Measurements from ENCODE around the gene IDS.
"Not testable (repeated sequence)": the region's sequence is repeated elsewhere in the genome, so short reads cannot be mapped to it uniquely, and the experiment has no call there.

The IDS gene

DNA sequence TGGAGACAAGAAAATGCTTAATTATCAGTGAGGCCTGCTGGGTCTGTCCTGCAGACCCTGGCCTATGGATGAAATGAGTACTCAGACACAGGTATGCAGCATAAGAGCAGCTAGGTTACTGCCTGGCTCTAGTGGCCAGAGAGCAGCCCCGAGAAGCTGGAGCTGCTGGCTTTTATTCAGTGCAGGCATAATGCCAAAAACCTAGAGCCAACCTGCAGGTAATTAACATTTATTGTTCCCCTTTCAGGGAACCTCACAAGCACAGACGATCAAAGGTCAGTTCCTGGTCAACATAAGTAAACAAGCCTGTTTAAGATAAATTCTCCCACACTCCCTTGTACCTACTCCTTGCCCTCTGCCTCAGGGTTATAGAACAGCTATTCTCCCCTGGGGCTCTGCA, 13.3 kb downstream of the IDS start:
- H3K27me3 ChIP-seq (ENCODE audit: control insufficient read depth, low read length) = no peaks in the 10 kb centered on the region
- TF ChIP-seq EZH2phosphoT487 (IDR thresholded peaks at IDR 0.05; ENCODE audit: borderline replicate concordance, low read length) = no peak
- TF ChIP-seq, protein P1, sequence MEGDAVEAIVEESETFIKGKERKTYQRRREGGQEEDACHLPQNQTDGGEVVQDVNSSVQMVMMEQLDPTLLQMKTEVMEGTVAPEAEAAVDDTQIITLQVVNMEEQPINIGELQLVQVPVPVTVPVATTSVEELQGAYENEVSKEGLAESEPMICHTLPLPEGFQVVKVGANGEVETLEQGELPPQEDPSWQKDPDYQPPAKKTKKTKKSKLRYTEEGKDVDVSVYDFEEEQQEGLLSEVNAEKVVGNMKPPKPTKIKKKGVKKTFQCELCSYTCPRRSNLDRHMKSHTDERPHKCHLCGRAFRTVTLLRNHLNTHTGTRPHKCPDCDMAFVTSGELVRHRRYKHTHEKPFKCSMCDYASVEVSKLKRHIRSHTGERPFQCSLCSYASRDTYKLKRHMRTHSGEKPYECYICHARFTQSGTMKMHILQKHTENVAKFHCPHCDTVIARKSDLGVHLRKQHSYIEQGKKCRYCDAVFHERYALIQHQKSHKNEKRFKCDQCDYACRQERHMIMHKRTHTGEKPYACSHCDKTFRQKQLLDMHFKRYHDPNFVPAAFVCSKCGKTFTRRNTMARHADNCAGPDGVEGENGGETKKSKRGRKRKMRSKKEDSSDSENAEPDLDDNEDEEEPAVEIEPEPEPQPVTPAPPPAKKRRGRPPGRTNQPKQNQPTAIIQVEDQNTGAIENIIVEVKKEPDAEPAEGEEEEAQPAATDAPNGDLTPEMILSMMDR (IDR thresholded peaks at IDR 0.05; ENCODE audit: low read depth, low read length, poor library complexity, severe bottlenecking) = no peak

DNA sequence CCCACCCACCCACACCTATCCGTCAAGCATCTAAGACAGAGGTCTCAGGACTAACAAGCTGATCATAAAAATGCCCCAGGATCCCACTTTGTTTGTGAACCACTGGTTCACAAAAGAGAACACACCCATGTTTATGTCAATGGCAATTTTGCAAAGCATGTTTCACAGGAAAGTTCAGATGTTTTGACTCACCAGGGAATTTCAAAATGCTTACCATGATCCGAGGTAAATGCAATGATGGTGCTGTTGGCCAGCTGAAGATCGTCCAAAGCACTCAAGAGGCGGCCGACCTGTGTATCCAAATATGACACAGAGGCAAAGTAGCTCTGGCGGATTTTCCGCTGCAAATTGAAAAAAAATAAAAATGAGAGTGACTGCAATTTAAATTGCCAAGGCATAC, 15.0 kb downstream of the IDS start:
- Histone ChIP-seq H3K4me1 (ENCODE audit: control insufficient read depth, low read length) (no peaks in the 10 kb centered on the region), H4K20me1 (ENCODE audit: control insufficient read depth, insufficient read depth, low read depth, low read length) (no peaks in the 10 kb centered on the region), H3K9me2 (replicated peaks; ENCODE audit: control insufficient read depth, low read length) (no peaks in the 10 kb centered on the region), H3K36me3 (ENCODE audit: control insufficient read depth, low read length) (peaks cover 24% of the 10 kb centered on the region), H3K4me3 (ENCODE audit: low read length) (no peak overlapping the region), H3F3A (ENCODE audit: control insufficient read depth, insufficient read depth) (no peaks in the 10 kb centered on the region), H3K4me2 (ENCODE audit: low read length) (no peak overlapping the region), H3K27ac (ENCODE audit: low read depth, low read length) (no peak overlapping the region), H3K79me2 (ENCODE audit: control insufficient read depth, low read length) (no peaks in the 10 kb centered on the region), H3K9me3 (ENCODE audit: control insufficient read depth, insufficient read depth, low read length) (no peaks in the 10 kb centered on the region), H3K27me3 (ENCODE audit: control insufficient read depth, low read length) (no peaks in the 10 kb centered on the region)
- TF ChIP-seq, protein P1 (IDR thresholded peaks at IDR 0.05; ENCODE audit: low read depth, low read length, poor library complexity, severe bottlenecking) = no peak
- no peak for TF ChIP-seq EZH2phosphoT487 (IDR thresholded peaks at IDR 0.05; ENCODE audit: borderline replicate concordance, low read length)

More for the DNA sequence above, 13.3 kb downstream of the IDS start:
- Histone ChIP-seq H3K27ac (ENCODE audit: low read depth, low read length) (no peak overlapping the region), H3K4me3 (ENCODE audit: low read length) (no peak overlapping the region), H3K36me3 (ENCODE audit: control insufficient read depth, low read length) (peaks cover 29% of the 10 kb centered on the region), H3K4me1 (ENCODE audit: control insufficient read depth, low read length) (no peaks in the 10 kb centered on the region), H3K9me3 (ENCODE audit: control insufficient read depth, insufficient read depth, low read length) (no peaks in the 10 kb centered on the region), H3K79me2 (ENCODE audit: control insufficient read depth, low read length) (no peaks in the 10 kb centered on the region), H3F3A (ENCODE audit: control insufficient read depth, insufficient read depth) (no peaks in the 10 kb centered on the region), H3K4me2 (ENCODE audit: low read length) (no peak overlapping the region), H3K9me2 (replicated peaks; ENCODE audit: control insufficient read depth, low read length) (no peaks in the 10 kb centered on the region), H4K20me1 (ENCODE audit: control insufficient read depth, insufficient read depth, low read depth, low read length) (no peaks in the 10 kb centered on the region)

DNA sequence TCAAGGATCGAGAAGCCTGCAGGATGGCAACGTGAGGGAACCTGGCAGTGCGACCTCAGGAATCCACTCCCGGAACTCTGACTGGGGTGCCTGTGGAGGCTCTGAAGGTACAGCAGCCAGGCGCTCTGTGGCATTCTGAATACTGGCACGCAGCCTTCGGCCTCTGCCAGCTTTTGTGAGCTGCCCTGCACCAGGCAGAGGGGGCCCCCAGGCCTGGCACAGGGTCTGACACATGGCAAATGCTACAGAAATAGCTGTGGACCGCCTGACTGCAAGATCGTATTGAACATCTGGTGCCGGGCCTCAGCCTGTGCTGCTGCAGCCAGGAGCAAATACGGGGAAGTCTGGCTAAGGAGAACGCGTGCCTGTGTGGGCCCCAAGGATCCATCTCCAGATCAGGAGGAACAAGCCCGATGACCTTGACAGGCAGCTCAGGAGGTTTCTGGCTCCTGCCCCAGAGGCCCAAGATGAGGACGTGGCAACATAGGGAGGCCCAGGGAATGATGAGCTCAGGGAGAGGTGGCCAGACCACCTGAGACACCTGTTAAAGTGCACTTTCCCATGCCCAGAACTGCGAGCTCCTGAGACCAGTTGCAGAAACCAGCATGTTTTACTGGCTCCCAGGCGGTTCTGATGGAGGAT, 16.6 kb downstream of the IDS start:
- not testable (repeated sequence) for H3K9me2 ChIP-seq (replicated peaks; ENCODE audit: control insufficient read depth, low read length); H3K27me3 ChIP-seq (ENCODE audit: control insufficient read depth, low read length); H3K79me2 ChIP-seq (ENCODE audit: control insufficient read depth, low read length); H3K27ac ChIP-seq (ENCODE audit: low read depth, low read length); H3K4me2 ChIP-seq (ENCODE audit: low read length); H3K4me3 ChIP-seq (ENCODE audit: low read length); H3K9me3 ChIP-seq (ENCODE audit: control insufficient read depth, insufficient read depth, low read length); H3F3A ChIP-seq (ENCODE audit: control insufficient read depth, insufficient read depth); H3K4me1 ChIP-seq (ENCODE audit: control insufficient read depth, low read length); H4K20me1 ChIP-seq (ENCODE audit: control insufficient read depth, insufficient read depth, low read depth, low read length)
- H3K36me3 ChIP-seq (ENCODE audit: control insufficient read depth, low read length) = peaks cover 19% of the 10 kb centered on the region

DNA sequence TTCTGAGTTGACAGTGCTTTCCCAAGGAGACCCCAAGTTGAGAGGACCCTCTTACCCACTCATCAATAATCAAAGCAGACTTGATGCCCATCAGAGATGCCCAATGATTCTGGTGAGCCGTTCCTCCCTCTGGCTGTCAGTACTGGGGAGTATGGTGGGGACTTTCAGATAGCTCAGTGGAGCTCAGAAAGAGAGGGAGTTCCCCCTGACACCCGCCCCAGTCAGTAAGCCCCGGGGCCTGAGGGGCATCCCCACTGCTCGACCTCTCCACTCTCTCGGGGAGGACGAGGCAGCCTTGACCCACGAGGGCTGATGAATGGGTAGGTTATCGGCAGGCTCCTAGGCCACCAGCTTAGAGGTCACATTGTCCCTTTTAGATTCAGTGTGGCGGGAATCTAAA, 17.1 kb downstream of the IDS start:
- H3K4me1 ChIP-seq (ENCODE audit: control insufficient read depth, low read length); H3K27me3 ChIP-seq (ENCODE audit: control insufficient read depth, low read length); H4K20me1 ChIP-seq (ENCODE audit: control insufficient read depth, insufficient read depth, low read depth, low read length); H3K4me2 ChIP-seq (ENCODE audit: low read length); H3K9me3 ChIP-seq (ENCODE audit: control insufficient read depth, insufficient read depth, low read length); H3K79me2 ChIP-seq (ENCODE audit: control insufficient read depth, low read length); H3F3A ChIP-seq (ENCODE audit: control insufficient read depth, insufficient read depth); H3K9me2 ChIP-seq (replicated peaks; ENCODE audit: control insufficient read depth, low read length); H3K27ac ChIP-seq (ENCODE audit: low read depth, low read length); H3K4me3 ChIP-seq (ENCODE audit: low read length): not testable (repeated sequence)
- peaks cover 19% of the 10 kb centered on the region for H3K36me3 ChIP-seq (ENCODE audit: control insufficient read depth, low read length)
